Measurements from ENCODE around the gene SNX33. TPM values are rescaled to one million over a fixed set of nuclear protein-coding genes. Genes with fewer than 3 reads are reported as not detected.

The SNX33 gene
- total RNA-seq, 4 donors from 2014 or later = 19.9 to 43.8 (median 32.5) TPM

DNA sequence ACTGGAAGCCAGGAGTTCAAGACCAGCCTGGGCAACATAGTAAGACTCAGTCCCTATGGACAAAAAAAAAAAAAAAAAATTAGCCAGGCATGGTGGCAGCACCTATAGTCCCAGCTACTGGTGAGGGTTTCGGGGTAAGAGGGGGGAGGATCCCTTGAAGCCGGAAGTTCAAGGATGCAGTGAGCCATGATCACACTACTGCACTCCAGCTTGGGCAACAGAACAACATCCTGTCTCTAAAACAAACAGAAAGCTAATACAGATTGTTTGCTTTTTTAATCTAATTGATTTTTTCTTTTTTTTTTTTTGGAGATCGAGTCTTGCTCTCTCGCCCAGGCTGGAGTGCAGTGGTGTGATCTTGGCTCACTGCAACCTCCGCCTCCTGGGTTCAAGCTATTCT is 6.1 kb upstream of the SNX33 start:
- ATAC-seq (ENCODE audit: low FRiP score) = no peak
- TF ChIP-seq CTCF (IDR thresholded peaks at IDR 0.05) = no peak
- DNase-seq (ENCODE audit: low spot score) = no peak

DNA sequence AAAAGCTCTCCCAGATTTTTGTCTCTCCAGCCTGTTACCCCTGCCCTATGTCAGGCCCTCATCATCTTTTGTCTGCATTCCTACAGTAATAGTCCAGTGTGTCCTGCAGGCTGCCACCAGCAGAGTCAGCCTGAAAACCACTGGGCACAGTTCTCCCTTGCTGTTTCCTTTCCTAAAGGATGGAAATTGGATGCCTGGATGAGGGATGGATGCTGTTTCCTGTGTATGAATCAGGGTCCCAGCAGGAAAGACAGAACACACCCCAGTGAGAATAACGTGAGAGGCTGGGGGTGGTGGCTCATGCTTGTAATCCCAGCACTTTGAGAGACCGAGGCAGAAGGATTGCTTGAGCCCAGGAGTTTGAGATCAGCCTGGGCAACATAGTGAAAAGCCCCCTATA is 3.3 kb upstream of the SNX33 start:
- no peak for ATAC-seq (ENCODE audit: low FRiP score)
- no peak for TF ChIP-seq CTCF (IDR thresholded peaks at IDR 0.05)
- no peak for DNase-seq (ENCODE audit: low spot score)

GRCh38 chr15:75646112-75646943 is 1.4 kb upstream of the SNX33 start:
- no peak for TF ChIP-seq CTCF (IDR thresholded peaks at IDR 0.05)
- DNase-seq (ENCODE audit: low spot score) (no peak), ATAC-seq (ENCODE audit: low FRiP score) (no peak)

GRCh38 chr15:75646944-75647364 is 758 bp upstream of the SNX33 start:
- DNase-seq (ENCODE audit: low spot score) = no peak

GRCh38 chr15:75648156-75649000 is 666 bp downstream of the SNX33 start:
- ATAC-seq (ENCODE audit: low FRiP score) = peak; percentile 38
- DNase-seq (ENCODE audit: low spot score) = no peak
- TF ChIP-seq CTCF (IDR thresholded peaks at IDR 0.05) = no peak

More at GRCh38 chr15:75646944-75647364, 758 bp upstream of the SNX33 start:
- ATAC-seq (ENCODE audit: low FRiP score) = peak; percentile 41
- no peak for TF ChIP-seq CTCF (IDR thresholded peaks at IDR 0.05)

- DNase-seq (ENCODE audit: low spot score) = no peak
- ATAC-seq (ENCODE audit: low FRiP score) = no peak
- no peak for TF ChIP-seq CTCF (IDR thresholded peaks at IDR 0.05)
Observed at GRCh38 chr15:75649045-75649761, 1.5 kb downstream of the SNX33 start.
